Left renal pelvis (tissue), 4 donors: Measurements from ENCODE around the gene EFCC1. TPM values are rescaled to one million over a fixed set of nuclear protein-coding genes. Genes with fewer than 3 reads are reported as not detected.

Experiments used
- DNase-seq, 4 donors: peaks; one replicate each; pipeline ENCODE4 v3.0.0-alpha.2; 2013; ENCODE audit warnings: low read depth in 4 of 4, low spot score in 3 of 4
- polyA plus RNA-seq, 4 donors: library from polyadenylated mRNA; unstranded; fragments of 120-200 nt; gene quantifications; one replicate each; pipeline ENCODE4 v1.2.1, GENCODE V29; 2013; ENCODE audit not compliant: insufficient read length in 4 of 4

The EFCC1 gene
- 1 to 10 TPM; 1.1 to 2.9 (median 2.3) TPM for polyA plus RNA-seq

DNA sequence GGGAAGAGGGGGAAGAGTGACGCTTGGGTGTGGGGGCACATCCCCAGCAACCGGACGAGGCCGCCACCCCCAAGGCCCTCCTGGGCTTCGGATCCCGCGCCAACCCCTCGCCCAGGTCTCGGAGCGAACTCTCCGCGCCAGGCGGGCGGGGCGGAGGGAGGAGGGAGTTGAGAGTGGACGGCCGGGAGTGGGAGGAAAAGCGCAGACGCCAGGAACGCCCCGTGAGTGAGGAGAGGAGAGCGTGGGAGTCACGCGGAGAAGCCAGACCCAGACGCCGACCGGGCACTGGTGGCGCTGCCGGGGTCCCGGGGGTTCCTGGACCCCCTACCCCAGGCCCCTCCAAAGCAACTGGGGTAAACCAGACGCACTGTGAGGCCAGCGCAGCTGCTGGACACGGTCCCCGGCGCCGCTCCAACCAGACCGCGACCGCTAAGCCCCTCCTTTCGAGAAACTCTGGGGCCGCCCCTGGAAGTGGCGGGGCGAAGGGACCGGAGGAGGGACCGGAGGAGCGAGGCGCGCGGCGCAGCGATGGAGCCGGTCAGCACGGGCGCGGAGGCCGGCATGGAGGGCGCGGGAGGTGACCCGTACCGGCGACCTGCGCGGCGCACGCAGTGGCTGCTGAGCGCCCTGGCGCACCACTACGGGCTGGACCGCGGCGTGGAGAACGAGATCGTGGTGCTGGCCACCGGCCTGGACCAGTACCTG lies at the start of gene EFCC1:
EFCC1 (plus strand) TSS at position 204 of the 705 bp plus-strand sequence; CDS start at position 529, 325 bp downstream.
- DNase-seq: no peak

- DNase-seq: no peak
Observed at GRCh38 chr3:128956440-128956839, 44.7 kb upstream of the EFCC1 start.

GRCh38 chr3:128965280-128965679 lies 35.8 kb upstream of the EFCC1 start:
- DNase-seq: no peak

GRCh38 chr3:128965818-128966217 lies 35.3 kb upstream of the EFCC1 start:
- no peak for DNase-seq

GRCh38 chr3:128967748-128968355 lies 33.3 kb upstream of the EFCC1 start:
- DNase-seq: no peak

- DNase-seq: no peak
Observed at GRCh38 chr3:128969993-128970739, 30.9 kb upstream of the EFCC1 start.

DNA sequence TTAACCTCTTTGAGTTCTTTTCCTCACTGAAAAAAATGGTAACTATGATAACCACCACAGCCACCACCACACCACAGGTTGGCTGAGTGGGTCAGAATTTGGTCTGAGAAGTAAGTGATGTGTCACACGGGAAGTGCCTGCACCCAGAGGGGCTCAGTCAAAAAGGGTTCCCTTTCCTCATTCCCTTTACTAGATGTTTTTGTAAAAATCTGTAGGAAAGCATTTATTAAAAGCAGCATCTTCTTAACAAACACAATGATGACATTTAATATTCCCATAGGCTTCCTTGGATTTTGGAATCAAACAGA lies 30.4 kb upstream of the EFCC1 start:
- no peak for DNase-seq

DNA sequence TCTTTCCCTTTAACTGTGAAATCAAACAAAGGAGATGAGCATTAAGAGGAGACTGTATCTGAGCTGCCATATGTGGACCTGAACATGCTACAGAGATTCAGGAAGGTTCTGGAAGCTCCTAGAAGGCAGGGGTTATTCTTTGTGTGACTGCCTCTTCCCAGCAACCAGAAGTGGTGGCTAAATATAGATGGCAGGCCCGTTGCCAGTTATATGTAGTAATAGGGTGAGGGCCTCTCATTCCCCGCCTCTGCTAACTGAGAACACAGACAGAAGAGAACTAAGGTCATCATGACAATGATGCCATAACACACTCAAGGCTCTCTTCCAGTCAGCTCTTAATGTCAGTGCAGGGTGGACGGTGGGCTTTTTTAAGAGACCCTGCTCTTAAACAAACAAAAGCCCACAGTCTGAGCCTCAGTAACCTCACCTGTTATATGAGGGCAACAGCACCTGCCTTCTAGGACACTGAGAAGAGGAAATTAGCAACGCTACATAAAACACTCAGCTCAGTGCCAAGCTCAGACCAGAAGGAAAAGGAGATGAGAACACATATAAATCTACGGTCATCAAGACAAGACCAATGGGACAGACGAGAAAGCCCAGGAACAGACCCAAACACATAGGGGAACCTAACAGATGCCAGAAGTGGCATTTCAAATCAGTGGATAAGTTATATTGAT lies 29.5 kb upstream of the EFCC1 start:
- no peak for DNase-seq

- no peak for DNase-seq
Observed at GRCh38 chr3:128973988-128974564, 27.0 kb upstream of the EFCC1 start.

DNA sequence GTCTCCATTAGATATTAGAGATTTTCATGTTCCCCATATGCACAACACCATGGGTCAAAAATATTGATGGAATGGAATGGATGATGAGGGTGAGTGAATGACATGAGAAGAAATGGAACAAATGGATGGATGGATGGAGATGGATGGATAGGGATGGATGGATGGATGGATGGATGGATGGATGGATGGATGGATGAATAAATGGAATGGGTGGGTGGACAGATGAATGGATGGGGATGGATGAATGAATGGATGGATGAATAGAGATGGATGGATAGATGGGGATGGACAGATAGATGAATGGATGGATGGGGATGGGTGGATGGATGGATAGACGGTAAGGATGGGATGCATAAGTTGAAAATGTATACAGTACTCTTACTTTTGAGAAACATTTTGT lies 25.8 kb upstream of the EFCC1 start:
- no peak for DNase-seq

- DNase-seq: no peak
Observed at GRCh38 chr3:128983293-128984069, 17.6 kb upstream of the EFCC1 start.

DNA sequence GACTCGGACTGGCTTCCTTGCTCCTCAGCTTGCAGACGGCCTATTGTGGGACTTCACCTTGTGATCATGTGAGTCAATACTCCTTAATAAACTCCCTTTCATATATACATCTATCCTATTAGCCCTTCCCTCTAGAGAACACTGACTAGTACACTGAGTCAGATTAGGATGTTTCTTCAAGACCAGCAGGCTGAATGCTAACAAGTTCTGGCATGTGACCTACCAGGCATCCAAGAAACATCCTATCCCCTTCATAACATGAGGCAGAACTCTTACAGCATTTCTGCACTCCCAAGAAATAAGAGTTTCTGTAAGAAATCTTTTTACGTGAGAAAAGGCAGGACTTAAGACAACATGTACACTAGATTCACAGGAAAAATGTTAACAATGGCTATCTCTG lies 16.5 kb upstream of the EFCC1 start:
- DNase-seq: no peak

GRCh38 chr3:128987302-128988100 lies 13.6 kb upstream of the EFCC1 start:
- no peak for DNase-seq

- no peak for DNase-seq
Observed at GRCh38 chr3:128988286-128988685, 12.8 kb upstream of the EFCC1 start.

GRCh38 chr3:128991355-128991895 lies 9.7 kb upstream of the EFCC1 start:
- DNase-seq: no peak

GRCh38 chr3:128992926-128993460 lies 8.1 kb upstream of the EFCC1 start:
- DNase-seq: no peak

- DNase-seq: peak in 2 of 4 donors; percentile 64 to 77
Observed at GRCh38 chr3:128993461-128994172, 7.5 kb upstream of the EFCC1 start, which contains the start of gene CFAP92. TSS of gene CFAP92 (minus strand) at chr3:128994076. CDS start at chr3:128993304, 772 bp downstream.

DNA sequence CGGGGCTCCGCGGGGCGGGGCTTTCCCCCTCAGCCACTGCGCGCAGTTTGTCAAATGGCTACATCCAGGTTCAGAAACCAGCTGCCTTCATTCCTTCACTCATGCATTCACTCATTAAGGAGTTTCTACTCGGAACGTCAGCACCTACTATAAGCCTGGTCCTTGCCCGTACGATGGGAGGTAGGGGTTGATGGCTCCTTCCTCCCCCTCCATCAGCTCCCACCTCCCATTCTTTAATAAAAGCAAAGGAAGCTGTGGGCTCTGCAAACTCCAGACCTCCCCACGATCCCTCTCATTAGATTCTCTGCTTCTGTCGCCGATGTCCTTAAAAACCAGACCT lies 7.0 kb upstream of the EFCC1 start:
- no peak for DNase-seq
